ENCODE data around the gene HKDC1.

DNA sequence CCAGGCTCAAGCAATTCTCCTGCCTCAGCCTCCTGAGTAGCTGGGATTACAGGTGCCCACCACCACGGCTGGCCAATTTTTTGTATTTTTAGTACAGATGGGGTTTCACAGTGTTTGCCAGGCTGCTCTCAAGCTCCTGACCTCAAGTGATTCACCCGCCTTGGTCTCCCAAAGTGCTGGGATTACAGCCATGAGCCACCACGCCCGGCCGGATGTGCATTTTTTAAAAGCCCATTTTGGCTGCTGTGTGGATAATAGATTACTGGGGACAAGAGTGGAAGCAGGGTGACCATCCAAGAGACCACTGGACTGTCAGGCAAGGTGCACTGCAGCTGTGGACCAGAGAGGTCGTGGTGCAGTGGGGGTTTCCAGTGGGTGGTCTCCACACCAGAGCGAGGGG lies 21.4 kb downstream of the HKDC1 start:
- no peak for TF ChIP-seq POLR2AphosphoS5 (IDR thresholded peaks at IDR 0.05; ENCODE audit: low read depth, low read length)
- TF ChIP-seq, protein P1, sequence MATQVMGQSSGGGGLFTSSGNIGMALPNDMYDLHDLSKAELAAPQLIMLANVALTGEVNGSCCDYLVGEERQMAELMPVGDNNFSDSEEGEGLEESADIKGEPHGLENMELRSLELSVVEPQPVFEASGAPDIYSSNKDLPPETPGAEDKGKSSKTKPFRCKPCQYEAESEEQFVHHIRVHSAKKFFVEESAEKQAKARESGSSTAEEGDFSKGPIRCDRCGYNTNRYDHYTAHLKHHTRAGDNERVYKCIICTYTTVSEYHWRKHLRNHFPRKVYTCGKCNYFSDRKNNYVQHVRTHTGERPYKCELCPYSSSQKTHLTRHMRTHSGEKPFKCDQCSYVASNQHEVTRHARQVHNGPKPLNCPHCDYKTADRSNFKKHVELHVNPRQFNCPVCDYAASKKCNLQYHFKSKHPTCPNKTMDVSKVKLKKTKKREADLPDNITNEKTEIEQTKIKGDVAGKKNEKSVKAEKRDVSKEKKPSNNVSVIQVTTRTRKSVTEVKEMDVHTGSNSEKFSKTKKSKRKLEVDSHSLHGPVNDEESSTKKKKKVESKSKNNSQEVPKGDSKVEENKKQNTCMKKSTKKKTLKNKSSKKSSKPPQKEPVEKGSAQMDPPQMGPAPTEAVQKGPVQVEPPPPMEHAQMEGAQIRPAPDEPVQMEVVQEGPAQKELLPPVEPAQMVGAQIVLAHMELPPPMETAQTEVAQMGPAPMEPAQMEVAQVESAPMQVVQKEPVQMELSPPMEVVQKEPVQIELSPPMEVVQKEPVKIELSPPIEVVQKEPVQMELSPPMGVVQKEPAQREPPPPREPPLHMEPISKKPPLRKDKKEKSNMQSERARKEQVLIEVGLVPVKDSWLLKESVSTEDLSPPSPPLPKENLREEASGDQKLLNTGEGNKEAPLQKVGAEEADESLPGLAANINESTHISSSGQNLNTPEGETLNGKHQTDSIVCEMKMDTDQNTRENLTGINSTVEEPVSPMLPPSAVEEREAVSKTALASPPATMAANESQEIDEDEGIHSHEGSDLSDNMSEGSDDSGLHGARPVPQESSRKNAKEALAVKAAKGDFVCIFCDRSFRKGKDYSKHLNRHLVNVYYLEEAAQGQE (IDR thresholded peaks at IDR 0.05; ENCODE audit: insufficient read depth in 1 of 2, low read depth in 2 of 2, low read length in 2 of 2), result no peak

Measured in PFSK-1 (cell line).